Endothelial cell of umbilical vein (primary cell): ENCODE measurements around the gene AP1G2. TPM values are rescaled to one million over a fixed set of nuclear protein-coding genes. Genes with fewer than 3 reads are reported as not detected.

Experiments used
- BruUV-seq: library from RNA; stranded (reverse); fragments of 400-500 nt; replicated peaks from 2 replicates; lab custom pipeline; 2021; lab: Mats Ljungman, UMichigan
- CTCF ChIA-PET: fragments of 300-600, 350-600 bp; sonication (Branson Sonifier 250); formaldehyde crosslinking; loops from one replicate; lab custom pipeline; 2021; ENCODE audit warnings: antibody characterized with exemption, inconsistent platforms; lab: Charles Lee
- POLR2A ChIA-PET: fragments of 300-600, 350-600 bp; sonication (Branson Sonifier 250); formaldehyde crosslinking; loops from one replicate; lab custom pipeline; 2021; ENCODE audit warnings: antibody characterized with exemption, inconsistent platforms; lab: Charles Lee
- DNase-seq: peaks from one replicate; pipeline ENCODE4 v3.0.0-alpha.2; 2011; ENCODE audit warnings: low read depth, low spot score
- FAIRE-seq: peaks from 2 replicates; lab custom pipeline; 2011; peaks lifted over from hg19 to GRCh38; lab: Jason Lieb, UNC
- H2AFZ ChIP-seq: 2 replicates; pipeline ENCODE4 v1.6.0; 2012; ENCODE audit warnings: low read depth, low read length, control low read depth, inconsistent platforms
- H3K27ac ChIP-seq: 2 replicates; pipeline ENCODE4 v1.5.1; 2011; ENCODE audit warnings: low read depth, mild to moderate bottlenecking, control low read depth, low read length, moderate library complexity; ENCODE audit not compliant: insufficient read depth
- H3K27me3 ChIP-seq, 2 experiments: 2 replicates each; pipeline versions ENCODE4 v1.6.0 to v1.6.1; 2011; ENCODE audit warnings: low read length in 2 of 2, mixed read lengths in 1 of 2; ENCODE audit not compliant: control insufficient read depth in 2 of 2, insufficient read depth in 2 of 2
- H3K36me3 ChIP-seq, 2 experiments: 2 replicates in 1 of 2; 3 replicates in 1 of 2; pipeline ENCODE4 v1.5.1; 2011; ENCODE audit warnings: low read length in 2 of 2, mild to moderate bottlenecking in 1 of 2, moderate library complexity in 1 of 2; ENCODE audit not compliant: control insufficient read depth in 2 of 2, insufficient read depth in 2 of 2; ENCODE audit errors: extremely low read depth in 1 of 2
- H3K4me1 ChIP-seq: 3 replicates; pipeline ENCODE4 v1.5.1; 2011; ENCODE audit warnings: mild to moderate bottlenecking, low read length; ENCODE audit not compliant: control insufficient read depth, insufficient read depth; ENCODE audit errors: extremely low read depth
- H3K4me2 ChIP-seq: 2 replicates; pipeline ENCODE4 v1.6.1; 2011; ENCODE audit warnings: low read length, control low read depth, mixed read lengths; ENCODE audit not compliant: insufficient read depth
- H3K4me3 ChIP-seq, 3 experiments: fragments of 200-600 bp in 1 of 3; sonication (generic), shearing (Covaris generic) in 1 of 3; replicated peaks in 1 of 3; 2 replicates each; pipeline ENCODE4 v1.5.1; 2011 to 2016; ENCODE audit warnings: control low read depth in 3 of 3, low read length in 3 of 3, mild to moderate bottlenecking in 2 of 3, inconsistent platforms in 1 of 3, low read depth in 1 of 3, moderate library complexity in 1 of 3; ENCODE audit not compliant: insufficient read depth in 1 of 3
- H3K79me2 ChIP-seq: 2 replicates; pipeline ENCODE4 v1.6.0; 2012; ENCODE audit warnings: low read length, inconsistent platforms; ENCODE audit not compliant: control insufficient read depth, insufficient read depth
- H3K9ac ChIP-seq: replicated peaks from 2 replicates; pipeline ENCODE3; 2011; ENCODE audit warnings: low read length, control low read depth; ENCODE audit not compliant: insufficient read depth; ENCODE audit errors: extremely low read depth
- H3K9me1 ChIP-seq: replicated peaks from 3 replicates; pipeline ENCODE4 v1.6.0; 2011; ENCODE audit warnings: mild to moderate bottlenecking, low read length; ENCODE audit not compliant: control insufficient read depth, insufficient read depth; ENCODE audit errors: extremely low read depth
- H3K9me3 ChIP-seq: replicated peaks from 2 replicates; pipeline ENCODE4 v1.5.1; 2012; ENCODE audit warnings: low read length, inconsistent platforms; ENCODE audit not compliant: control insufficient read depth, insufficient read depth
- H4K20me1 ChIP-seq: replicated peaks from 2 replicates; pipeline ENCODE3; 2011; ENCODE audit warnings: mild to moderate bottlenecking, low read length; ENCODE audit not compliant: control insufficient read depth, insufficient read depth; ENCODE audit errors: extremely low read depth
- CTCF ChIP-seq, 2 donors: IDR thresholded peaks; 1 replicate in 1 of 2; 2 replicates in 1 of 2; pipeline ENCODE4 v1.5.1; 2011; ENCODE audit warnings: low read length in 2 of 2, mild to moderate bottlenecking in 2 of 2, moderate library complexity in 2 of 2, control low read depth in 1 of 2, inconsistent platforms in 1 of 2, low read depth in 1 of 2; ENCODE audit not compliant: insufficient read depth in 1 of 2; ENCODE audit errors: extremely low read depth in 1 of 2
- EZH2 ChIP-seq: IDR thresholded peaks from 2 replicates; pipeline ENCODE4 v1.6.1; 2012; ENCODE audit warnings: borderline replicate concordance, low read depth, mild to moderate bottlenecking, moderate library complexity, low read length, inconsistent platforms; ENCODE audit not compliant: severe bottlenecking
- FOS ChIP-seq: IDR thresholded peaks from 2 replicates; pipeline ENCODE4 v1.6.1; 2011; ENCODE audit warnings: mild to moderate bottlenecking, low read length, moderate library complexity, borderline replicate concordance; ENCODE audit not compliant: insufficient read depth
- GATA2 ChIP-seq: IDR thresholded peaks from 2 replicates; pipeline ENCODE4 v1.7.0; 2011; ENCODE audit warnings: low read depth, mild to moderate bottlenecking, moderate library complexity, mixed read lengths, low read length; ENCODE audit not compliant: insufficient read length, insufficient read depth
- JUN ChIP-seq: IDR thresholded peaks from 2 replicates; pipeline ENCODE4 v1.6.1; 2011; ENCODE audit warnings: borderline replicate concordance, low read depth; ENCODE audit not compliant: insufficient read length, insufficient read depth
- MYC ChIP-seq: IDR thresholded peaks from one replicate; pipeline ENCODE4 v1.6.1; 2011; ENCODE audit warnings: mild to moderate bottlenecking, low read depth, low read length
- POLR2A ChIP-seq: IDR thresholded peaks from 2 replicates; pipeline ENCODE4 v1.6.1; 2012; ENCODE audit warnings: low read depth, mild to moderate bottlenecking, control low read depth, low read length
- POLR2AphosphoS5 ChIP-seq: IDR thresholded peaks from 2 replicates; pipeline ENCODE4 v1.6.1; 2012; ENCODE audit warnings: low read depth, mild to moderate bottlenecking, control low read depth, low read length, moderate library complexity; ENCODE audit not compliant: insufficient read depth
- dilution Hi-C: fragments of 300-500 bp; cut with MboI; formaldehyde crosslinking; loops from one replicate; pipeline ENCODE4 v1.15.0; 2019; ENCODE audit warnings: low sequenced_read_pairs; ENCODE audit not compliant: extremely low pct_ligation_motif_present
- intact Hi-C: fragments of 100-400 bp; cut with micrococcal nuclease; formaldehyde crosslinking; loops from one replicate; pipeline ENCODE4 v1.10.0; 2022
- polyA plus RNA-seq, 4 experiments: library from polyadenylated mRNA; depleted of rRNA in 3 of 4; stranded (reverse) in 3 of 4; unstranded in 1 of 4; fragments of >200 nt; gene quantifications; 2 replicates each; pipeline versions ENCODE4 v1.2.1 to v1.2.3, GENCODE V29; 2011 to 2012; ENCODE audit warnings: missing spikeins in 1 of 4
- total RNA-seq: library from RNA; stranded (reverse); gene quantifications from 2 replicates; pipeline ENCODE4 v1.2.3, GENCODE V29; 2021
- TF ChIP-seq, protein P1 (sequence below): IDR thresholded peaks from 2 replicates; pipeline ENCODE4 v1.6.1; 2011; ENCODE audit not compliant: insufficient read depth, insufficient read length

The AP1G2 gene
- total and polyA plus RNA-seq, 2 donors (not counting 3 experiments of a cell fraction or from before 2014, with no cell fraction given): 39.0 to 55.8 TPM

GRCh38 chr14:23569443-23570151 lies 2.0 kb upstream of the AP1G2 start:
- Histone ChIP-seq H3K4me3 (no peak overlapping the region), H3K9me1 (no peaks in the 10 kb centered on the region), H3K4me1 (peaks cover 4% of the 10 kb centered on the region), H4K20me1 (no peaks in the 10 kb centered on the region), H3K4me2 (no peak overlapping the region), H3K9ac (no peak overlapping the region), H2AFZ (no peak overlapping the region), H3K27ac (no peak overlapping the region), H3K9me3 (no peaks in the 10 kb centered on the region), H3K79me2 (no peaks in the 10 kb centered on the region), H3K27me3 (peaks cover 6 to 11% of the 10 kb centered on the region in 2 experiments), H3K36me3 (no peaks in the 10 kb centered on the region)
- TF ChIP-seq JUN (no peak), POLR2AphosphoS5 (no peak), POLR2A (no peak), FOS (no peak), CTCF (IDR thresholded peaks at IDR 0.05; ENCODE audit: extremely low read depth in 1 of 2, insufficient read depth in 1 of 2, low read depth in 1 of 2, low read length in 2 of 2) (no peak), EZH2 (no peak), MYC (no peak), GATA2 (no peak)
- TF ChIP-seq, protein P1, sequence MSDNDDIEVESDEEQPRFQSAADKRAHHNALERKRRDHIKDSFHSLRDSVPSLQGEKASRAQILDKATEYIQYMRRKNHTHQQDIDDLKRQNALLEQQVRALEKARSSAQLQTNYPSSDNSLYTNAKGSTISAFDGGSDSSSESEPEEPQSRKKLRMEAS: no peak
- POLR2A ChIA-PET: no interaction called here
- intact Hi-C loops: no loop called here
- CTCF ChIA-PET: interaction anchor here (0.9 to 1.9 kb wide), 4 partner anchors 10 to 341 kb away, joined by 3 to 8 read pairs (median 6); no protein-coding TSS in a partner anchor
- no TSS peak for BruUV-seq
- dilution Hi-C loops: no loop called here
- no peak for FAIRE-seq
- DNase-seq: no peak
